ENCODE results near the gene SLC38A7. TPM values are rescaled to one million over a fixed set of nuclear protein-coding genes. Genes with fewer than 3 reads are reported as not detected.

SLC38A7 gene
- total RNA-seq, 2 donors from 2014 or later: 10.1 to 14.9 TPM

DNA sequence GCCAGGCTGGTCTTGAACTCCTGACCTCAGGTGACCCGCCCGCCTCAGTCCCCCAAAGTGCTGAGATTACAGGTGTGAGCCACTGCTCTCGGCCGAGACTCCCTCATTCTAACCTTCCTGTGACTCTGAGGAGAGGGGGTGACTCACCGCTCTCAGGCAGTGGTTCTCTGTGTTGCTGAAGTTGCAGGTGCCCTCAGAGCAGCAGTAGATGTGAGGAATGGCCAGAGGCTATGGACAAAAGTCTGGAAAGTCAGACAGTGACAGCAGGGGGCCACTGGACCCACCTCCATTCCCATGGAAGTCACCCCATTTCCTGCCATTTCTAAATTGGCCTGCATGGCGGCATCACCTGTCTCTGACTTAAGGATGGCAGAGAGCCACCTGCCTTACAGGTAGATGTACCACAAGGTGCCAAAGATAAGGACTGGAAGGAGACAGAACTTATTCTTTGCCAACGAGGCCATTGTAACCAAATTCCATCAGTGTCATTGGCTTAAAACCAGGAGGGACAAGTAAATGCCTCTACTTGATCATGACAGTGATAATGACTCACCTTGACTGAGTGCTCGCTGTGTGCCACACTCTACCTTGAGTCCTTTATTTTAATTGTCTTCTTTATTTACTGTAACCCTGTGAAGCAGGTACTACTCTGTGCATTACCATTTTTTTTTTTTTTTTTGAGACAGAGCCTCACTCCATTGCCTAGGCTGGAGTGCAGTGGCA, 39.6 kb downstream of the SLC38A7 start:
- no peaks in the 10 kb centered on the region for H3K27me3 ChIP-seq
- no peaks in the 10 kb centered on the region for H3K9me3 ChIP-seq
- no peak overlapping the region for H3K27ac ChIP-seq
- H3K36me3 ChIP-seq: no peaks in the 10 kb centered on the region
- H3K4me1 ChIP-seq: no peaks in the 10 kb centered on the region
- no peak for DNase-seq (ENCODE audit: low spot score)
- H3K4me3 ChIP-seq: no peak overlapping the region
- TF ChIP-seq CTCF (IDR thresholded peaks at IDR 0.05): no peak

DNA sequence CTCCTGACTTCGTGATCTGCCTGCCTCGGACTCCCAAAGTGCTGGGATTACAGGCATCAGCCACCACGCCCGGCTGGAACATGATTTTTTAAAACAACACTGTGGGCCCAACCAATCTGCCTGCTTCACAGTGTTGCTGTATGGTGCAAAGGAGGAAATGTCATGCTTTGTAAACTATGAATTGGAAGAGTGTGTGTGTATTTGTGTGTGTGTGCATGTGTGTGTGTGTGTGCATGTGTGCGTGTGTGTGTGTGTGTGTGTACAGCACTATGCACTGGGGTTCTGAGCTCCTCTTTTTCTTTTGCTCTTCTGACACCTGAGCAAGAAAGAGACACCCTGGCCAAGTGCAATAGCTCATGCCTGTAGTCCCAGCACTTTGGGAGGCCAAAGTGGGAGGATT, 40.5 kb downstream of the SLC38A7 start:
- Histone ChIP-seq H3K4me1 (no peaks in the 10 kb centered on the region), H3K4me3 (no peak overlapping the region), H3K9me3 (no peaks in the 10 kb centered on the region), H3K27ac (no peak overlapping the region), H3K36me3 (no peaks in the 10 kb centered on the region), H3K27me3 (no peaks in the 10 kb centered on the region)
- TF ChIP-seq CTCF (IDR thresholded peaks at IDR 0.05): no peak
- no peak for DNase-seq (ENCODE audit: low spot score)

GRCh38 chr16:58640949-58641348, 43.6 kb downstream of the SLC38A7 start:
- H3K27me3 ChIP-seq: no peaks in the 10 kb centered on the region
- H3K4me3 ChIP-seq: no peak overlapping the region
- DNase-seq (ENCODE audit: low spot score): no peak

GRCh38 chr16:58639836-58640235, 44.7 kb downstream of the SLC38A7 start:
- H3K36me3 ChIP-seq: no peaks in the 10 kb centered on the region
- no peaks in the 10 kb centered on the region for H3K9me3 ChIP-seq
- H3K4me1 ChIP-seq: no peaks in the 10 kb centered on the region
- no peak overlapping the region for H3K27ac ChIP-seq
- no peaks in the 10 kb centered on the region for H3K27me3 ChIP-seq
- DNase-seq (ENCODE audit: low spot score): no peak
- no peak for TF ChIP-seq CTCF (IDR thresholded peaks at IDR 0.05)
- H3K4me3 ChIP-seq: no peak overlapping the region

More at GRCh38 chr16:58640949-58641348, 43.6 kb downstream of the SLC38A7 start:
- Histone ChIP-seq H3K4me1 (no peaks in the 10 kb centered on the region), H3K27ac (no peak overlapping the region), H3K36me3 (no peaks in the 10 kb centered on the region), H3K9me3 (no peaks in the 10 kb centered on the region)
- TF ChIP-seq CTCF (IDR thresholded peaks at IDR 0.05): no peak

DNA sequence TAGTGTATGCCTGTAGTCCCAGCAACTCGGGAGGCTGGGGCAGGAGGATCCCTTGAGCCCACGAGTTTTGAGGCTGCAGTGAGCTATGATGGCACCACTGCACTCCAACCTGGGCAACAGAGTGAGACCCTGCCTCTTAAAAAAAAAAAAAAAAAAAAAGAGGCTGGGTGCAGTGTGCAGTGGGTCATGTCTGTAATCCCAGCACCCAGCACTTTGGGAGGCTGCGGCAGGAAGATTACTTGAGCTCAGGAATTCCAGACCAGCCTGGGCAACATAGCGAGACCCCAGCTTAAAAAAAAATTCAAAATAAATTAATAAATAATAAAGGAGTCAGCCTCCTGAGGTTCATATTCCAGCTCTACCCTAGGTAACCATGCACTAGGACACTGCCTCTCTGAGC, 45.3 kb downstream of the SLC38A7 start:
- Histone ChIP-seq H3K27me3 (no peaks in the 10 kb centered on the region), H3K9me3 (no peaks in the 10 kb centered on the region), H3K27ac (no peak overlapping the region), H3K36me3 (no peaks in the 10 kb centered on the region), H3K4me3 (no peak overlapping the region), H3K4me1 (no peaks in the 10 kb centered on the region)
- no peak for TF ChIP-seq CTCF (IDR thresholded peaks at IDR 0.05)
- no peak for DNase-seq (ENCODE audit: low spot score)

Data from right atrium auricular region (tissue), 2 donors.